Measurements from ENCODE around the gene WDR37. TPM values are rescaled to one million over a fixed set of nuclear protein-coding genes. Genes with fewer than 3 reads are reported as not detected.
A peak's percentile ranks its signal among the peaks of the same experiment; 100 is the strongest.

The WDR37 gene
- polyA plus RNA-seq, 3 donors, result 7.1 to 33.6 (median 8.6) TPM

GRCh38 chr10:1044964-1045363, 11.2 kb upstream of the WDR37 start:
- 73% methylated on average over 2 of the region's 4 CpGs for WGBS (ENCODE audit: insufficient coverage)
- no peaks in the 10 kb centered on the region for H3K9me3 Mint-ChIP-seq
- no peak overlapping the region for H3K9ac ChIP-seq (ENCODE audit: insufficient read depth, low read length, poor library complexity, severe bottlenecking)
- H4K20me1 ChIP-seq (ENCODE audit: insufficient read depth, low read length), result peaks cover 16% of the 10 kb centered on the region
- H3K4me2 ChIP-seq (replicated peaks; ENCODE audit: extremely low read depth, low read length, poor library complexity, severe bottlenecking), result peak overlapping the region; percentile 6
- H3K36me3 Mint-ChIP-seq, result peaks cover 28 to 36% of the 10 kb centered on the region in 2 donors
- H3K79me2 ChIP-seq (ENCODE audit: insufficient read depth, low read length), result peaks cover 58% of the 10 kb centered on the region
- no peak for DNase-seq
- peaks cover 41% of the 10 kb centered on the region for H3K4me1 Mint-ChIP-seq
- TF ChIP-seq CTCF (IDR thresholded peaks at IDR 0.05), result no peak
- H3K27me3 ChIP-seq (ENCODE audit: control insufficient read depth in 2 of 2, insufficient read depth in 2 of 2, low read length in 2 of 2), result no peaks in the 10 kb centered on the region
- peak overlapping the region in 1 of 2 donors; percentile 21 for H3K4me3 Mint-ChIP-seq
- no peak overlapping the region for H2AFZ ChIP-seq (ENCODE audit: insufficient read depth, low read depth, low read length, poor library complexity, severe bottlenecking)
- no peaks in the 10 kb centered on the region for H3K9me3 ChIP-seq (replicated peaks in 1 of 2; ENCODE audit: control insufficient read depth in 1 of 2, insufficient read depth in 1 of 2, low read length in 2 of 2)
- H3K36me3 ChIP-seq (replicated peaks in 1 of 2; ENCODE audit: control insufficient read depth in 1 of 2, insufficient read depth in 2 of 2, low read length in 2 of 2), result peaks cover 23 to 27% of the 10 kb centered on the region in 2 donors
- peak overlapping the region in 1 of 2 donors; percentile 86 for H3K27ac ChIP-seq (ENCODE audit: low read depth in 1 of 2, low read length in 2 of 2)
- intact Hi-C loops (cut with micrococcal nuclease), result loop anchor here in 1 of 2 donors (5.0 kb wide), 2 partner anchors 53 to 118 kb away; no protein-coding TSS in a partner anchor
- peaks cover 40 to 61% of the 10 kb centered on the region in 2 donors for H3K4me1 ChIP-seq (ENCODE audit: control insufficient read depth in 1 of 2, insufficient read depth in 2 of 2, low read length in 2 of 2)
- peak overlapping the region in 1 of 3 experiments; percentile 78 for H3K4me3 ChIP-seq (replicated peaks in 1 of 3; ENCODE audit: low read depth in 2 of 3, low read length in 3 of 3)
- H3K27me3 Mint-ChIP-seq (ENCODE audit: low read depth in 3 of 3), result no peaks in the 10 kb centered on the region
- H3K27ac Mint-ChIP-seq, result peak overlapping the region in 6 of 7 donors; percentile 25 to 99 (median 98)

- Mint-ChIP-seq H3K27me3 (ENCODE audit: low read depth in 3 of 3) (no peaks in the 10 kb centered on the region), H3K4me1 (peaks cover 44% of the 10 kb centered on the region), H3K36me3 (peaks cover 23 to 32% of the 10 kb centered on the region in 2 donors), H3K4me3 (no peak overlapping the region), H3K9me3 (no peaks in the 10 kb centered on the region), H3K27ac (peak overlapping the region in 5 of 7 donors; percentile 7 to 98 (median 63))
- intact Hi-C loops (cut with micrococcal nuclease), result no loop called here
- Histone ChIP-seq H3K36me3 (replicated peaks in 1 of 2; ENCODE audit: control insufficient read depth in 1 of 2, insufficient read depth in 2 of 2, low read length in 2 of 2) (peaks cover 19 to 23% of the 10 kb centered on the region in 2 donors), H4K20me1 (ENCODE audit: insufficient read depth, low read length) (peaks cover 17% of the 10 kb centered on the region), H3K4me2 (replicated peaks; ENCODE audit: extremely low read depth, low read length, poor library complexity, severe bottlenecking) (no peak overlapping the region), H3K4me1 (ENCODE audit: control insufficient read depth in 1 of 2, insufficient read depth in 2 of 2, low read length in 2 of 2) (peaks cover 45 to 65% of the 10 kb centered on the region in 2 donors), H3K27me3 (ENCODE audit: control insufficient read depth in 2 of 2, insufficient read depth in 2 of 2, low read length in 2 of 2) (no peaks in the 10 kb centered on the region), H3K4me3 (replicated peaks in 1 of 3; ENCODE audit: low read depth in 2 of 3, low read length in 3 of 3) (no peak overlapping the region), H3K27ac (ENCODE audit: low read depth in 1 of 2, low read length in 2 of 2) (peak overlapping the region in 1 of 2 donors; percentile 6), H3K9ac (ENCODE audit: insufficient read depth, low read length, poor library complexity, severe bottlenecking) (no peak overlapping the region), H3K79me2 (ENCODE audit: insufficient read depth, low read length) (peaks cover 62% of the 10 kb centered on the region), H3K9me3 (replicated peaks in 1 of 2; ENCODE audit: control insufficient read depth in 1 of 2, insufficient read depth in 1 of 2, low read length in 2 of 2) (no peaks in the 10 kb centered on the region), H2AFZ (ENCODE audit: insufficient read depth, low read depth, low read length, poor library complexity, severe bottlenecking) (no peak overlapping the region)
- no peak for TF ChIP-seq CTCF (IDR thresholded peaks at IDR 0.05)
- WGBS (ENCODE audit: insufficient coverage), result 68% methylated on average over 4 of the region's 6 CpGs
- no peak for DNase-seq
Measured at GRCh38 chr10:1045415-1045814, 10.8 kb upstream of the WDR37 start.
